Coronary artery (tissue), 2 donors: ENCODE data around the gene AQP10.
A peak's percentile ranks its signal among the peaks of the same experiment; 100 is the strongest.
"Not testable (repeated sequence)": the region's sequence is repeated elsewhere in the genome, so short reads cannot be mapped to it uniquely, and the experiment has no call there.

Experiments used
- DNase-seq: peaks from one replicate; pipeline ENCODE4 v3.0.0-alpha.2; 2017; ENCODE audit warnings: low spot score
- H3K27ac ChIP-seq, 2 donors: fragments of 200-600 bp; sonication (generic); one replicate each; pipeline ENCODE4 v1.5.1; 2016 to 2019
- H3K4me3 ChIP-seq: fragments of 200-600 bp; sonication (generic); 2 replicates; pipeline ENCODE4 v1.5.1; 2016; ENCODE audit warnings: mild to moderate bottlenecking, moderate library complexity
- TF ChIP-seq, protein P1 (sequence below): fragments of 200-600 bp; sonication (generic); IDR thresholded peaks from one replicate; pipeline ENCODE4 v1.5.1; 2019; ENCODE audit warnings: antibody characterized with exemption

AQP10 gene

DNA sequence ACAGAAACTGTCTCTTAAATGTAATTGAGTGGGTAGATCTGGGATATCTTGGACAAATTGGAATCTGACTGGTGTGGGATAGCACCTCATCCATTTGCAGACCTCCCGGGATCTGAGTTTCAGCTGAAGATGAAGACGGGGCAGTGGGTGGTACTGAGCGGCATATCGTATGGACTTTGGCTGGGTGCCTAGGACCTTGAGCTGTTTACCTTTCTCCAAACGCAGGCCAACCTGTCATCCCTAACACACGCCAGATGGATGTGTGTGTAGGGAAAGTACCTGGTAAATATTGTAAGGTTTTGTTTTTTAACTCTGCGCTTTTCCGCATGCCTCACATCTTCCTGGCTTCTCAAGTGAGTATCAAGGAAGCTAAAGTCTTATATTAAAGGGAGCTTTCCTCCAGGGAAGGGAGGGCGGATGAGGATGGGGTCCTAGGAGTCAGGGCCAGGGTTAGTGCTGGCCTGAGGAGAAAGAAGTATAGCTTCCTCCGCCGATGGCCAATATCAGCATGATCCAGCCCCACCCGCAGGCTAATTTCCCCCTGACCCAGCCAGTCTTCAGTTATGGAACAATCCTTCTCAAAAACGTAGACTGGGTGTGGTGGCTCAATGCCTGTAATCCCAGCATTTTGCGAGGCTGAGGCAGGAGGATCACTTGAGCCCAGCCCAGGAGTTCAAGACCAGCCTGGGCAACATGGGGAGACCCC lies 30.6 kb downstream of the AQP10 start:
- DNase-seq: no peak
- Histone ChIP-seq H3K4me3 (no peak overlapping the region), H3K27ac (peak overlapping the region in 1 of 2 donors; percentile 38)
- TF ChIP-seq, protein P1, sequence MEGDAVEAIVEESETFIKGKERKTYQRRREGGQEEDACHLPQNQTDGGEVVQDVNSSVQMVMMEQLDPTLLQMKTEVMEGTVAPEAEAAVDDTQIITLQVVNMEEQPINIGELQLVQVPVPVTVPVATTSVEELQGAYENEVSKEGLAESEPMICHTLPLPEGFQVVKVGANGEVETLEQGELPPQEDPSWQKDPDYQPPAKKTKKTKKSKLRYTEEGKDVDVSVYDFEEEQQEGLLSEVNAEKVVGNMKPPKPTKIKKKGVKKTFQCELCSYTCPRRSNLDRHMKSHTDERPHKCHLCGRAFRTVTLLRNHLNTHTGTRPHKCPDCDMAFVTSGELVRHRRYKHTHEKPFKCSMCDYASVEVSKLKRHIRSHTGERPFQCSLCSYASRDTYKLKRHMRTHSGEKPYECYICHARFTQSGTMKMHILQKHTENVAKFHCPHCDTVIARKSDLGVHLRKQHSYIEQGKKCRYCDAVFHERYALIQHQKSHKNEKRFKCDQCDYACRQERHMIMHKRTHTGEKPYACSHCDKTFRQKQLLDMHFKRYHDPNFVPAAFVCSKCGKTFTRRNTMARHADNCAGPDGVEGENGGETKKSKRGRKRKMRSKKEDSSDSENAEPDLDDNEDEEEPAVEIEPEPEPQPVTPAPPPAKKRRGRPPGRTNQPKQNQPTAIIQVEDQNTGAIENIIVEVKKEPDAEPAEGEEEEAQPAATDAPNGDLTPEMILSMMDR: no peak

DNA sequence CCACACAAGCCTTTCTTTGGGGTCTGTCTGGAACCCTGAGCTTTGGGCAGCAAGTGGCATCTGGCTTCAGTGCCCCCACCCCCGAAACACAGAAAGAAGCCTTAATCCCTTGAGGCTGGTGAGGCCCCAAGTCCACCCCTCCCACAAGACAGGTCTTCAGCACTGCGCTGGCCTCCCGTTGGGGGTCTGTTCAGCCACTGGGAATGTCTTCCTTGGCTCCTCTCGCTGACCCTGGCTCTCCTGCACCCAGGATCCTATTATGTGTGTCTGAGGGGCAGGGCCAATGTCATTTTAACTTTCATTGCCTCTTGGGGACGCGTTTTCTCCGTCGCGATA lies 31.3 kb downstream of the AQP10 start:
- TF ChIP-seq, protein P1: no peak
- Histone ChIP-seq H3K4me3 (peak overlapping the region; percentile 70), H3K27ac (peak overlapping the region; percentile 54 to 89)
- DNase-seq: no peak

DNA sequence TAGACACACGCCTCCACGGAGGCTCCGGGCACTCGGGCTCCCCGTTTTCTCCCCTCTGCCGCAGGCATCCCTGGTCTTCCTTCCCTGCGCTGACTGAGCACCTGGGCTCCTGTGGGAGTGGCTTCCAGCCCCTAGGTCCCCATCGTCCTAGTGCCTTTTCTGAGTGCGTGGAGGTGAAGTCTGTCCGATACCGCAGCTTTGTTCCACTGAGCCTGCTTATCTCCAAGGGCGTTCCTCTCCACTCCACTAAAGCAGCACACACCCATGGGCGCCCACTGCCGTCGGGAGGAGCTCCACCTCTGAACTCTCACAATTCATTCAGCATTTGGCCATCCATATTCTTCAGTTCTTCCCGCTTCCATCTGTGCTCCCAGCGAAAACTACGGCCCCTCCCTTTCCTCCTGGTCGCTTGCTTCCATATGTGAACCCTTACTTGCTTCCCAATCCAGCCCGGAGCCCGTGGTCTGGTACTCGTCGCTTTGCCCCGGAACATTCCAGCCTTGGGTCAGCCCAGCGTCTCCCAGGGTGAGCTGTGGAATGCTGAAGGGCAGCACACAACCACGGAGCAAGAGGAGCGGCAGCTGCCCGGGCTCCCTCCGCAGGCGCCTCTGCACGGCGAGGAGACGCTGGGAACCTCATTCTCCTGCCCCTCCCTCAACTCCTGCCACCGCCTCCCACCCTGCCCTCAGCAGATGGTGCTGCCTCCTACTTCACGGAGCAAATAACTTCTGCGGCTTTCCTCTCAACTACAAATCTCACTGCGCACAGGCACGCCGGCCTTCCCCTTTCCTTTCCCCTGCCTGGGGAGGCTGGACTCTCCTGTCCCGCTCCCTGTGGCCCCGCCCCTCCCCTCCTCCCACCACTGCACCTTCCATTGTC lies 31.9 kb downstream of the AQP10 start:
- peak; percentile 86 for DNase-seq
- Histone ChIP-seq H3K27ac (peak overlapping the region; percentile 54 to 89), H3K4me3 (peak overlapping the region; percentile 70)
- TF ChIP-seq, protein P1: no peak

DNA sequence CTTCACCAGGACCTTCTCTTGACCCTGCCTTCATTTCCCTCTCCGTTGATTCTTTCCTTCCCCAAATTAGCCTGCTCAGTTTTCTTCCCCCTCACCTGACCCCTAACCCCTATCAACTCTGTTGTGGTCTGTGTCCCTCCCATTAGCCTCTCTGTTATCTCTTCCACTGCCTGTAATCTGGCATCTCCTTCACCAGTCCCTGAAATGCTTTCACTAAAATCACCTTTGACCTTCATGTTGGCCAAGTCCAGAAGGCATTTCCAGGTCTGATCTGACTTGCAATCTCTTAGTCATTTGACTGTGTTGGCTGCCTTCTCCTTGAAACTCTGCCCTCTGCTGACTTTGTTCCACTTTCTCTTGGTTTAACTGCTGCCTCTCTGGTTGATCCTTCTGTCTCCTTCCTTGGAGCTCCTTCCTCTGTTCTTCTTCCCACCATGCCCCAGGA lies 32.6 kb downstream of the AQP10 start:
- peak overlapping the region; percentile 54 to 89 for H3K27ac ChIP-seq
- no peak for DNase-seq
- H3K4me3 ChIP-seq: peak overlapping the region; percentile 70
- TF ChIP-seq, protein P1: no peak

DNA sequence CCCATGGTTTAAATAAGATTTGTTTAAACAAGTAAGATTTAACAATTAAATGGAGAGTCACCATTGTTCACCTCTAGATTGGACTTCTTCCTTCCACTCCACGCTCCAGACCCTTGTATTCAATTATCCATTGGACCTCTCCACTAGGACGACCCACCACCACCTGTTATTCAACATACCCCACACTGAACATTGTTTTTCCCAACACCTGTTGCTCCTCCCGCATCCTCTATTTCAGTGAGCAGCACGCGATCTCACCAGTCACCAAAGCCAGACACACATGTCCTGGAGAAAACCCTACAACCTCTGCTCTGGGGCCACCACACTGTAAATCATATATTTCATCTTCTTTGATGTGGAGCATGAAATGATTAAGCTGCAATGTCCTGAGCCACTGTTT lies 33.1 kb downstream of the AQP10 start:
- TF ChIP-seq, protein P1: no peak
- Histone ChIP-seq H3K27ac (no peak overlapping the region), H3K4me3 (no peak overlapping the region)
- no peak for DNase-seq

DNA sequence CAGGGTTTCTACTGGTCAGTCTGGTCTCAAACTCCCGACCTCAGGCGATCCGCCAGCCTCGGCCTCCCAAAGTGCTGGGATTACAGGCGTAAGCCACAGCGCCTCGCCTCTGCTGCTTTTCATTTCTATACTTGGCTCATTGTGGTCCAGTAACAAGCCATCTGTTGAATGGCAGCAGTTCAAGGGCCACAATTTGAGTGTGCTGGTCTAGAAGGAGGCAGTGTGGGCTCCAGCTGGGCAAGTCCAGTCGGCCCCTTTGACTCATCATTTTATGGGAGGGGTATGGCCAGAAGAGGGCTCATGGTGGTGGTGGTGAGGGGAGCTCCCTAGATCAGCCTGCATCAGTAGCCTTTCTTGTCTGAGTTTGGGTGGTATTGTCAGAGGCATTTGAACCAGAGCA lies 37.6 kb downstream of the AQP10 start:
- TF ChIP-seq, protein P1: no peak
- DNase-seq: no peak
- no peak overlapping the region for H3K27ac ChIP-seq
- H3K4me3 ChIP-seq: no peak overlapping the region

DNA sequence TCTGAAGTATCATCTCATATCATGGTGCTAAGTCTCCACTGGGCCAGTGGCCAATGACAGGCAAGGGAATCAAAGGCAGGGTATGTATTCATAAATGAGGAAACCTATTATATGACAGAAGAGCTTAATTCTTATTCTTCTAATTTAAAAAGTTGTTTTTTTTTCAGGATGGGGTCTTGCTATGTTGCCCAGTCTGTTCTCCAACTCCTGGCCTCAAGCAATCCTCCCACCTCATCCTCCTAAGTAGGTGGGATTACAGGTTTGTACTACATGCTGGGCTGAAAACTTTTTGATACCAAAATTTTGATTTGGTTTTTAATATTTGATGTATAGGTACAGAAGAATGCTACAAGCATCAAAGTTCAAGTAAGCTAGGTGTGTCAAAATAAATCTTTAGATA lies 39.4 kb downstream of the AQP10 start:
- DNase-seq: no peak
- TF ChIP-seq, protein P1: no peak
- Histone ChIP-seq H3K4me3 (no peak overlapping the region), H3K27ac (no peak overlapping the region)

DNA sequence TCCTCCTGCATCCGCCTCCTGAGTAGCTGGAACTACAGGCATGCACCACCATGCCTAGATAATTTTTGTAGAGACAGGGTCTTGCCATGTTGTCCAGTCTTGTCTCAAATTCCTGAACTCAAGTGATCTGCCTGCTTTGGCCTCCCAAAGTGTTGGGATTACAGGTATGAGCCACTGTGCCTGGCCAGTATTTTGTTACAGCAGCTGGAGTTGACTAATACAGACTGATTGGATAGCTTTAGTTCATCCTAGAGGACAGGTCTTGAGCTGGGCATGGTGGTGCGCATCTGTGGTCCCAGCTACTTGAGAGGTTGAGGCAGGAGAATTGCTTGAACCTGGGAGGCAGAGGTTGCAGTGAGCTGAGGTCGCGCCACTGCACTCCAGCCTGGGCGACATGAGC lies 40.0 kb downstream of the AQP10 start:
- not testable (repeated sequence) for H3K4me3 ChIP-seq, H3K27ac ChIP-seq, DNase-seq
